Urothelium cell line (cell line): ENCODE data around the gene KIAA1671.

Source experiments
- DNase-seq: peaks from one replicate; pipeline ENCODE4 v3.0.0; 2011; ENCODE audit warnings: low spot score, mixed read lengths
- FAIRE-seq: peaks from 2 replicates; lab custom pipeline; 2011; peaks lifted over from hg19 to GRCh38; lab: Jason Lieb, UNC

KIAA1671 gene

GRCh38 chr22:25007444-25008106 lies 55.1 kb downstream of the KIAA1671 start:
- FAIRE-seq: peak; percentile 92
- no peak for DNase-seq

GRCh38 chr22:25008666-25009065 lies 56.1 kb downstream of the KIAA1671 start:
- DNase-seq: no peak
- FAIRE-seq: peak; percentile 96

- peak; percentile 53 for FAIRE-seq
- DNase-seq: no peak
Observed at GRCh38 chr22:25012741-25013143, 60.2 kb downstream of the KIAA1671 start.

- DNase-seq (no peak), FAIRE-seq (no peak)
Observed at GRCh38 chr22:25013607-25014006, 61.1 kb downstream of the KIAA1671 start.

GRCh38 chr22:25014896-25015755 lies 62.6 kb downstream of the KIAA1671 start:
- DNase-seq: no peak
- FAIRE-seq: peak; percentile 94

GRCh38 chr22:25016311-25016710 lies 63.8 kb downstream of the KIAA1671 start:
- no peak for FAIRE-seq

GRCh38 chr22:25018009-25018408 lies 65.5 kb downstream of the KIAA1671 start:
- FAIRE-seq: peak; percentile 95

More at GRCh38 chr22:25016311-25016710, 63.8 kb downstream of the KIAA1671 start:
- no peak for DNase-seq

GRCh38 chr22:25019427-25020184 lies 67.1 kb downstream of the KIAA1671 start:
- FAIRE-seq: peak; percentile 62

More at GRCh38 chr22:25018009-25018408, 65.5 kb downstream of the KIAA1671 start:
- DNase-seq: no peak

GRCh38 chr22:25021409-25021808 lies 68.9 kb downstream of the KIAA1671 start:
- DNase-seq: no peak
- peak; percentile 71 for FAIRE-seq

More at GRCh38 chr22:25019427-25020184, 67.1 kb downstream of the KIAA1671 start:
- DNase-seq: no peak

GRCh38 chr22:25021976-25022711 lies 69.6 kb downstream of the KIAA1671 start:
- DNase-seq (no peak), FAIRE-seq (peak; percentile 90)

- DNase-seq (no peak), FAIRE-seq (no peak)
Observed at GRCh38 chr22:25023879-25024278, 71.4 kb downstream of the KIAA1671 start.

GRCh38 chr22:25024895-25025294 lies 72.4 kb downstream of the KIAA1671 start:
- FAIRE-seq: peak; percentile 99
- DNase-seq: no peak

GRCh38 chr22:25025491-25026400 lies 73.2 kb downstream of the KIAA1671 start:
- DNase-seq (peak; percentile 76), FAIRE-seq (no peak)

- peak; percentile 98 for FAIRE-seq
Observed at GRCh38 chr22:25027043-25027906, 74.8 kb downstream of the KIAA1671 start.

GRCh38 chr22:25027959-25028840 lies 75.7 kb downstream of the KIAA1671 start:
- DNase-seq (no peak), FAIRE-seq (peak; percentile 90)

More at GRCh38 chr22:25027043-25027906, 74.8 kb downstream of the KIAA1671 start:
- DNase-seq: no peak

GRCh38 chr22:25028841-25029141 lies 76.3 kb downstream of the KIAA1671 start:
- FAIRE-seq: no peak

GRCh38 chr22:25029181-25029580 lies 76.7 kb downstream of the KIAA1671 start:
- peak; percentile 80 for FAIRE-seq
- no peak for DNase-seq

More at GRCh38 chr22:25028841-25029141, 76.3 kb downstream of the KIAA1671 start:
- DNase-seq: no peak
